HG02970 (cell line): ENCODE data around the gene FGF6.
"Not testable (repeated sequence)": the region's sequence is repeated elsewhere in the genome, so short reads cannot be mapped to it uniquely, and the experiment has no call there.

ENCODE experiments used
- ATAC-seq: cut with Tn5 transposase; IDR thresholded peaks from one replicate; pipeline ENCODE4 v1.9.1; 2021; ENCODE audit warnings: mild to moderate bottlenecking, moderate library complexity, moderate number of reproducible peaks; ENCODE audit not compliant: unreplicated experiment, low FRiP score

FGF6 gene, protein sequence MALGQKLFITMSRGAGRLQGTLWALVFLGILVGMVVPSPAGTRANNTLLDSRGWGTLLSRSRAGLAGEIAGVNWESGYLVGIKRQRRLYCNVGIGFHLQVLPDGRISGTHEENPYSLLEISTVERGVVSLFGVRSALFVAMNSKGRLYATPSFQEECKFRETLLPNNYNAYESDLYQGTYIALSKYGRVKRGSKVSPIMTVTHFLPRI

DNA sequence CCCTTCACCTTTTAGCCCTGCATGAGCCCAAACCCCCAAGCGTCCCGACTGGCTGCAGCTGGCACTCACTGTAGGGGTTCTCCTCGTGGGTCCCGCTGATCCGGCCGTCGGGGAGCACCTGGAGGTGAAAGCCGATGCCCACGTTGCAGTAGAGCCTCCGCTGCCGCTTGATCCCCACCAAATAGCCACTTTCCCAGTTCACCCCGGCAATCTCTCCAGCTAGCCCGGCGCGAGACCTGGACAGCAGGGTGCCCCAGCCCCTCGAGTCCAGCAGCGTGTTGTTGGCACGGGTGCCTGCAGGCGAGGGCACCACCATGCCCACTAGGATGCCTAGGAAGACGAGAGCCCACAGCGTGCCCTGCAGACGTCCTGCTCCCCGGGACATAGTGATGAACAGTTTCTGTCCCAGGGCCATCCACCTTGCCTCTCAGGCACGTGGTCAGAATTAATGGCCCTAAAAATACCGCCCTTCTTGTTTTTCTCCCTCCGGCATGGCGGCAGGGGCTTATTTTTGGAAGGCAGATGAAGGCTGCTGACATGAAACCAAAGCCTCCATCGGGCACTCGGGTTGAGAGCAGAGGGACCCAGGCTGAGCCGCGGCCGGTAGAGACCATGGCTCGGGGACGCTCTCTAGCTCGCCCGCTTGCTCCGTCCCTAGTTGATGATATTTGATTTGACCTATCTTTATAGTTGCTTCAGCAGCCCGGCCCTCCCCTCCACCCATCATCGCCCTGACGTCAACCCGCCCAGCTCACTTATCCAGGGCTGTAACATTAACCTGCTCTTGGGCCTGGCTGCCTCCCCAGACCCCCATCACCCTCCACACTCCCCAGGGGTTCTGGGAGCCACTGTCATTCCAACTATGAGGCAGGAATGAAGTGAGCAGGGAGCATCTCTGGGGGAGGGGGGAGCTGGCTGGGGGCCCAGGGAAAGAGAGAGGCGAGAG is at the start of gene FGF6:
TSS of gene FGF6 (minus strand) at position 660 of the 946 bp plus-strand sequence. CDS start at position 415, 245 bp downstream.
- no peak for ATAC-seq

DNA sequence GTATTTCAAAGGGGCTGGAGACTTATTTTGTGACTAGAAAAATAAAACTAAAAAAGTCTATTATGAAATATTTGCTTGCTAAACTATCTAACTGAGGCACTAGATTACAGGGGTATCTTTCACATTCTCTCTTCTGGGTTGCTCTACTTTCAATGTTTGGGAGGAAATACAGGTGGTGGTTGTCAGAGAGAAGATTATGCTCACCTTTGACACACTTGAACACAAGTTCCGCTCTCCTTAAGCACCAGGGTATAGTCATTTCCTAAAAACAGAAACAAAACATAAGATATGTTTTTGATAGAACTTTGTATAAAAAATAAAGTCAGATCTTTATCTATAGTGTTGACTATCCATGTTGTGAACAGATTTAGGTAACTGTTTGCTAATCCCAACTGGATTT is 45.4 kb upstream of the FGF6 start:
- no peak for ATAC-seq

DNA sequence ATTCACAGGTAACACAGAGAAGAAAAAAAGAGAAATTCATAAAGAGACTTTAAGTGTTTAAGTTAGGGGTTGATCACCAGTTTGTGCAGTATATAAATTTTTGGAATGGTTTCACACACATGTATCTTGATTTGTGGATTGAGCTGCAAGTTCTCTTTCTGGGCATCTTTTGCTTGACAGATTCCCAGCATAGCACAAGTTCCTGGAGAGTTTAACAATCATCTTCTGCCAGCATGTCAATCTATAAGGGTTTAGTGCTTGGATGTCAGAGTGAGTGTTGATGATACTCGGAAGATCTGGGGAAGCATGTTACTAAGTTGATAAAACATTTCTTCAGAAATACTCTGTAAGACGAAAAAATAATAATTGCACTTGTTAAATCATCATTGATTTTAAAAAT is 43.9 kb upstream of the FGF6 start:
- ATAC-seq = no peak

DNA sequence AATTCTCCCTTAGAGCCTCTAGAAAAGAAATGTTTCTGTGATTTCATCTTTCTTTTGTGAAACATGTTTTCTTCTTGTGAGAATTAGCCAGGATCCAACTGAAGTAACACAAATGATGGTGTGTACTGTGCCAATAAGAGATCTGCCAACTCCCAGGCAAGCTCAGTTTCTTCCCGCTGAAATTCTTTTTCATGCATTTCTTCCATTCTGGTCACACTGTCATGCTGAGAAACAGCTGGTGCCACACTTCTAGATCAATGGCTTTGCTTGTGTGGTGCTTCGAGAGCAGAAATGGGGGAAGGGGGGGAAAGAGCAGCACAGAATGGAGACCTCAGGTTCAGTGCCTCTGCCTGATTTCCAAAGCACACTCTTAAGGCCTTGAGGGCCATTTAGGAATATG is 41.4 kb upstream of the FGF6 start:
- ATAC-seq = no peak

DNA sequence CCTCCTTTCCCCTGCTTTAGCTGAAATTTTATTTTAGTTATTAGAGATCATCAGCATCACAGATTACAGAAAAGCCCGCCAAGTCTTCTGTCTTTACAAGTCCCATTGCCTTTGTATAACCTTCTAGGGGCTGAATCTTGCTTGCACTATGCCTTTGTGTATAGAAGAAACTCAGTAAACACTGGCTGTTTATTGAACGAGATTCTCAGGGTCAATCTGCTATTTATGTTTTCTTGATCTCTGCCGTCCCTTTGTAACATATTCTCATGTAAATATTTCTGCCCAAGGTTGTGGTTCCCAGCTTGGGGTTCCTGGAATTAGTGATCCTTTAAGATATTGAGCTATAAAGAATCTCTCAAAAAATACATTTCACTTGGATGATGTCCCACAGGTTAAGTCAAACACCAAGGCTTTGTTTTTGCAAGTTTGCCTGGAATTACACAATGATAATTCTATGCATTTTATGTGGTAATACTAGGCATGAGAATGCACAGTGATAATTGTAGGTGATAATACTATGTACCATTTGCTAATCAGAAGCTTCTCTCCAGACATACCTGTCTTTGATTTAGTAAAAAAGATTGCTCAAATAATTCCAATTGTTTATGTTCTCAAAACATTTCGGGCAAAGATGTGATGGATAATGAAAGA is 40.6 kb upstream of the FGF6 start:
- ATAC-seq = no peak

DNA sequence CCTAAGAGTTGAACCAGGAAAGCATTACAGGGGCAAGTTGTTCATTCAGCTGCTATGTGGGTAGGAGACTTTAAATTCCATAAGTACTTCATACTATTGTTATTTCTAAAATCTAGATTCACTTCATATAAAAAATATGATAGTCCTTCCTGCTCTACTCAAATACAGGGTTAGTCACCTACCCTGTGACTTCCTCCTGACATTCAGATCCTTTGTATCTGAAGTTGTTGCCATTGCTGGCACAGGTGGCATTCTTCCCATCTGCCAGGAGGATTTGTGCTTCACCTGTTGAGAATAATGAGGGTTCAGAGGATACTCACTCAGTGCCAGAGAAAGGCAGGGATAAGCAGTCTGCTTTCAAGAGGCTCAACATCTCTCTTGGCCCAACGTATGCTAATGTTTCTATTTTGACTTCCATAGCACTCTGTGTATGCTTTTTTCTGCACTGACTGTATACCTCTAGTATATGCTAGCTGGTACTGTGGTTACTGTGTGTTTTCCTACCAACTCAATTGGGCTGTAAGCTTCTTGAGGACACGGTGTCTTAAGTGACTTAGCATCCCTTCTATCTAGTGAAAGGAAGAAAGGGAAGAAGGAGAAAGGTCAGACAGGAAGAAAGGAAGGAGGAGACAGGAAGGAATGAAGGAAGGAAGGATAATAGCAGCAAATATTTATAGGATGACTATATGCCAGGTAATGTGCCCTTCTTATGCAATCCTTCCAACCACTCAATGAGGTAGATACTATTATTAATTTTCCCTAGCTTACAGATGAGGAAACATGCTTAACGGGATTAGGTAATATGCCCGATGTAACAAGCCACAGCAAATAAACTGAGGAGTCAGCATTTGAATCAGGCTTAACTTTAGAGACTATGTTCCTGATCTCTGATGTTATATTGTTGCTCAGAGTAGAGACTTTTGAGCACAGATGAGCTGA is 38.5 kb upstream of the FGF6 start:
- no peak for ATAC-seq

DNA sequence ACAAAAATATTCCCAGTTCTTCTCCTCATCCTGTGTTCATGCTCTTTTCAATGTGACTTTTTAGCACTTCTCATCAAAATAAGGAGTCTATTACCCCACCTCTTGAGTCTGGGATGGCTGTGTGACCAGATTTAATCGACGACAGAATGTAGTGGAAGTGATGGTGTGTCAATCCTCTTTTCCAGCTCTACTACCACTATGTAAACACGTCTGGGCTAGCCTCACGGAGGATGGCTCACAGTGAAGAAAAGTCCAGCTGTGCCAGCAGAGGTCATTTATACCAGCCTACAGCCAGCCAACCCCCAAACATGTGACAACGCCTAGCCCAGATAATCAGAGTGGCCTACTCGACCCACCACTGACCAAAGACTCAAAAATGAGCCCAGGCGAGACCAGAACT is 37.3 kb upstream of the FGF6 start:
- ATAC-seq = no peak

DNA sequence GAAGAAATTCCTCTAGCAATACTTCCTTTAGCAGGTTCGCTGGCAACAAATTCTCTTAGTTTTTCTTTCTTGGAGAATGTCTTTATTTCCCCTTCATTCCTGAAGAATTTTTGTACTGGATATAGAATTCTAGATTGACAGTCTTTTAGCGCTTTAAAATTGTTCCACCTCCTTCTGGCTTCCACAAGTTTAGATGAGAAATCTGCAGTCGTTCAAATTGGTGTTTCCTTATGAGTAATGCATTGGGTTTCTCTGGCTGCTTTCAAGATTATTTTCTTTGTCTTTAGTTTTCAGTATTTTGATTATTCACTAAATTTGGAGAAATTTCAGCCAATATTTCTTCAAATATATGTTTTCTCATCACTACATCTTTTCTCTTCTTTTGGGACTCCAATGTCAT is 33.3 kb upstream of the FGF6 start:
- ATAC-seq = no peak

DNA sequence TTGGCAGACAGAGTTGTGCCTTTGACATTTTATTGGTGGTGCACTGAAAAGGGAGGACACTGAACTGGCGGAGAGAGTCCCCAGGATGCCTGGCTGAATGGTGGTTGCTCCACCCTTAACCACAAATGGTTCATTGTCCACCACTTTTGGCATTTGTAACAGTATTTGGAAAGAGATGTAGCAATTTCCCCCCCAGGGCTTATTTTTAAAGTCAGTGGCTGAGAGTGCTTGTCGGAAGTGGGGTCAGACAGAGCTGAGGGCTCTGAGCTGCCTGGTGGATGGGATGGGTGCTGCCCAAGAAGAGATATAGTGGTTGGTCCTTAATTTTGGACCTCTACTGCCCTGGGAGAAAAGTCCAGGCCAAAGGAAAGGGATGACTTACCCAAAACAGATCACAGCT is 31.5 kb upstream of the FGF6 start:
- ATAC-seq = no peak

DNA sequence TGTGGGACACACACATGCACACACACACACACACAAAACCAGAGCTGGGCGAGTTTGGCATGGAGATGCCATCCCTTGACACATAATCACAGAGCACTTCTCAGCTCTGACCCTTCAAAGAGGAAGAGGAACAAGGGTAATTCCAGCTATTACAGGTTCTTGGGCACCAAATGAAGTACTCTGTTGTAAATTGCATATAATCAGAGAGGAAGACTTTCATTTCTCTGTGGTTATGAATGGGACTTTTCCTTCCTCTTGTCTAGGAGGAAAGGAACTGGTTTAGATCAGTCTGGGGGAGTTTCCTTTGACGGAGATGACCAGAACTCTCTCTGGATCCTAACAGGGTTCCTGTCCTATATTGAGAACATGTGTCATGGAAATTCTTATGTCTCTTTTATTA is 26.4 kb upstream of the FGF6 start:
- ATAC-seq = no peak

DNA sequence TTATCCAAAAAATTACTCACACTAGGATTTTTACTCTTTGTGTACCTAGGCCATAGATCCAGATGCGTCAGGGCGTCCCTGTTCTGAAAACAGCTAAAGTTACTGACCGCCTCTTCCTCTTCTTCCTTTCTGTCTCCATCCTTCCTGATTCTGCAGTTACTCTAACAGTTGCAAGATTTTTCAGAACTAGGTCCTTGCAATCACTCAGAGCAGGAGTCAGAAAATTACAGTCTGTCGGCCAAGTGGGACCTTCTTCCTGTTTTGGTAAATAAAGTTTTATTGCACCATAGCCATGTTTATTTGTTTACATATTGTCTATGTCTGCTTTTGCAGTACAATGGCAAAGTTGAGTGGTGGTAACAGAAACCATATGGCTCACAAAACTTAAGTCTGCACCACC is 25.6 kb upstream of the FGF6 start:
- ATAC-seq = no peak

DNA sequence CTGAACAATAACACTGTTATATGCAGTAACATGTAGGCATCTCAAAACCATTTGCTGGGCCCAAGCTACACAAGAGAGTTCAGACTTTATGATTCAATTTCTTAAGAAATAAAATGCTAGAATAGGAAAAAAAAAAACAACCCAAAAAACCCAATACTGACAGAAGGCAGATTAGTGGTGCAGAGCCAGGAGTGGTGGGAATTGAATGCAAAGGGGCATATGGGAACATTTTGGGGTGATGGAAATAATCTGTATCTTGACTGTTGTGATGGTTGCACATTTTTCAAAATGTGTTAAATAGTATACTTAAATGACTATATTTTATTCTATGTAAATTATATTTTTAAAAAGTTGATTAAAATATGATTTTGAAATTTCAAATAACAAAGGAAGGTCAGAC is 23.4 kb upstream of the FGF6 start:
- ATAC-seq = no peak

DNA sequence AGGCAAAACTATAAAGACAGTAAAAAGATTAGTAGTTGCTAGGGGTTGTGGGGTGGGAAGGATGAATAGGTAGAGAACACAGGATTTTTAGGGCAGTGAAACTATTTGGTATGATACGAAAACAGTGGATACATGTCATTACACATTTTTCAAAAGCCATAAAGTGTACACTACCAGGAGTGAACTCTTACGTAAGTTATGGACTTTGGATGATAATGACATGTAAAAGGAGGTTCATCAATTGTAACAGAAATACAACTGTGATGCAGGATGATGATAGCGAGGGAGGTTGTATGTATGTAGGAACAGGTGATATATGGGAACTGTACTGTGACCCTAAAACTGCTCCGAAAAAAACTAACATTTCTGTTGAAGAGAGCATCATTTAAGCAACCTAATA is 15.1 kb upstream of the FGF6 start:
- no peak for ATAC-seq

DNA sequence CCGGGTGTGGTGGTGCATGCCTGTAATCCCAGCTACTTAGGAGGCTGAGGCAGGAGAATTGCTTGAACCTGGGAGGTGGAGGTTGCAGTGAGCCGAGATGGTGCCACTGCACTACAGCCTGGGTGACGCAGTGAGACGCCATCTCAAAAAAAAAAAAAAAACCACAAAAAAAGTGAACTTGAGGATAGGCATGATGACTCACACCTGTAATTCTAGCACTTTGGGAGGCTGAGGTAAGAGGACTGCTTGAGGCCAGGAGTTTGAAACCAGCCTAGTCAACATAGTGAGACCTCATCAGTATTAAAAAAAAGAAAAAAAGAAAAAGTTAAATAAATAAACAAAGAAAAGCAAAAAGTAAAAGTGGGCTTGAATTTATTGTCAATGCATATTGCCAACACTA is 10.2 kb upstream of the FGF6 start:
- not testable (repeated sequence) for ATAC-seq

DNA sequence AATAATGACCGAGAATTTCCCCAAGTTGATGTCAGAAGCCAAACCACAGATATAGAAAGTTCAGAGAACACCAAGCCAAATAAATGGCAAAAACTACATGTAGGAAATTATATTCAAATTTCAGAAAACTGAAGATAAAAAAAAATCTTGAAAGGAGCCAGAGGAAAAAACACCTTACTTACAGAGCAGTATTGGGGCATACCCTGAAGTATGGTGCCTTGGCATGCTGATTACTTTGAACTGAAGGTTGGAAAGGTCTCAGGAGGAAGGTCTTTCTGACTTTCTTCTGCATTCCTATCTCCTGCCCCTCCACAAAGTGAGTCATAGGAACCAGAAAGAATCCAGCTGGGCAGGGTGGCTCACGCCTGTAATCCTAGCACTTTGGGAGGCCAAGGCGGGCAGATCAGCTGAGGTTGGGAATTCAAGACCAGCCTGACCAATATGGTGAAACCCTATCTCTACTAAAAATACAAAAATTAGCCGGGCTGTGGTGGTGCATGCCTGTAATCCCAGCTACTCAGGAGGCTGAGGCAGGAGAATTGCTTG is 8.8 kb upstream of the FGF6 start:
- no peak for ATAC-seq

DNA sequence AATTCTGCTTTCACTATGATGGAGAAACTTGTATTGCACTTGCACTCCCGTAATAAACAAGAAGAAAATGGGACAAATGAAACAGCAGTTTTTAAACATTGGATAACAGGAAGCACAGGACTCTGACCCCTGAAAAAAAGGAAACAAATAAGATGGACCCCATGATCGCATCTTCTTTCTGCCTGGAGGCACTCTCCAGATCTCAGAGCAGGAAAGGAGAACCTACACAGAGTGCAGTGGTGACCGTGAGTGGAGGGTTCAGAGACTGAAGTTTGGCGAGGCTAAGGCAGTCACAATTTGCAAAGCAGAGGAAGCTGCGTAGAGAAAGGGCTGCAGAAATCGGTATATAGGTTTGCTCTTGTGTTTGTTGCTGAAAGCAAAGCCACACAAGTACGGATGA is 6.1 kb upstream of the FGF6 start:
- ATAC-seq = no peak

DNA sequence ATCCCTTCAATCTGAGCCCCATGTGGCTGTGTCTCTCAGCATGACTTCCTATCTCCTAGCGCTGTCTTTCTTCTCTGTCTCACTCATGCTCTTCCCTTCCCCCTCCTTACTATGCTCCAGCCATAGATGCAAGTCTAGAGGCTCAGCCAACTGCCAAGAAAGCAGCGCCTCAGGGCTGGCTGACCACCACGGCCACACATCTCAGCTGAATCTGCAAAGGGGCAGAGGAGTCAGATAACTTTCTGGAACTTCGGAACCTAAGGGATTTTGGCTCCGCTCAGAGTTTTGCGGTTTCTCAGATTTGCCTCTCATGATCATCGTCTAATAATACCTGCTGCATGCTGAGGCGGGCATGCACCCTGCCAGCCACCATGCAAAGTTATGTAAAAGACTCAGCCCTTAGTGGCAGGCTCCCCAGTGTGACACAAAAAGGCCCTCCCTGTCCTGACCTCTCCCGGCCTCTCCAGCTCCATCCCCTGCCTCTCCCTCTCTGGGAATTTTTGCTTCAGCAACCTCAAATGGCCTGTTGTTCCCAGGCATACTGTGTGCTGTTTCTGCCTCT is 5.0 kb upstream of the FGF6 start:
- no peak for ATAC-seq

DNA sequence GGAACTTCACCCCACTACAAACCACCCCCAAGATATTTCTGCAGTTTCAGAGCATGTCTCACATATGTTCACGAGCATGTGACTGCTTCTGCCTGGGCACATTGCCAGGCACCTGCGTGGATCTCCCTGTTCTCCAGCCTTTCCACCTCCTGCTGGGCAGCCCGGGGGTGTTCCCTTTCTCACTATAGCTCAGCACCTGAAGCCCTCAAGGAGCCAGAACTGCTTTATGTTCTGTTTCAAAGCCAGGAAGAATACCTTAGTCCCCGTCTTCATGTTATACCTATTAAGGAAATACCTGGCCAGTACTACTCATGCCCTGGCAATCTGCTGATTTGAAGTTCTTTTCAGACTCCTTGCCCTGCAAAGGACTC is 4.2 kb upstream of the FGF6 start:
- no peak for ATAC-seq

DNA sequence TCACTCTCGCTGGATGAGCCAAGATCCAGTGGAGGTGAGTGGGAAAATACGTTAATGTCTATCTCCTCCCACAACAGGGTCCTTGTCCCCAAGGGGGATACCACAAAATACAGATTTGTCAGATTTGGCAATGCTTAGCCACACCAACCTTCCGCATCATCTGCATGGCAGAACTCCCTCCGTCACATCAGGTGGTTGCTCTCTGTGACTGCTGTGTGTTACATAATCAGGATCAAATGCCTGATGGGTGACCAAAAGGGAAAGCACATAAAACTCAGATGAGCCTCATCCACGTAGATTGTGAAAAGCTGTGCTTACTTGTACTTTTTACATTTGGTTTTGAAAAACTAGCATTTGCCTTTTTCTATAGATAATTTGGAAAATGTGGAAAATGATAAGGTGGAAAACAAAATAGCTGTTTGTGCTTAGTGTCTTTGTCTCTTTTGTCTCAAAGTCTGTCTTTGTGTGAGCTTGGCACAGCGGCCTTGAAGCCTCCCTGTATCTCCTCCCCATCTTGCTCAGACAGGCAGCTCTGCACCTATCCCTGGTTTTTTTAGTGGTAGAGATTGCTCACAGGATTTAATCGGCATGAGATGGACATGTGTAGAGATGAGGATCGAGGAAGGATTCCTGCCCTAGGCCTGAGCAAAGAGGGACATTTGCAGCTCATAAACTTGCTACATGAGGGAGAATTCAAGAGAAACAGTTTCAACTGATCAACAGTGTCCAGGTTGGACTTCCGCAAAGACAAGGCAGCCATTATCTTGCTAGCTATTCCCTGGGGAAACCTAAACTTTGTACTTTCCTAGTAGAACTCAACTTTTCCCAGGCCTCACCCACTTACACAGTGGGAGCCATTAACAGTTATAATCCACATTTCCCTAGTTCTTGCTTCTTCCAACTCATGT is 3.6 kb upstream of the FGF6 start:
- no peak for ATAC-seq
